ENCODE measurements around the gene DHDDS. TPM values are rescaled to one million over a fixed set of nuclear protein-coding genes. Genes with fewer than 3 reads are reported as not detected.

DHDDS gene
- polyA plus RNA-seq, 3 donors, result 21.3 to 27.4 (median 24.0) TPM

DNA sequence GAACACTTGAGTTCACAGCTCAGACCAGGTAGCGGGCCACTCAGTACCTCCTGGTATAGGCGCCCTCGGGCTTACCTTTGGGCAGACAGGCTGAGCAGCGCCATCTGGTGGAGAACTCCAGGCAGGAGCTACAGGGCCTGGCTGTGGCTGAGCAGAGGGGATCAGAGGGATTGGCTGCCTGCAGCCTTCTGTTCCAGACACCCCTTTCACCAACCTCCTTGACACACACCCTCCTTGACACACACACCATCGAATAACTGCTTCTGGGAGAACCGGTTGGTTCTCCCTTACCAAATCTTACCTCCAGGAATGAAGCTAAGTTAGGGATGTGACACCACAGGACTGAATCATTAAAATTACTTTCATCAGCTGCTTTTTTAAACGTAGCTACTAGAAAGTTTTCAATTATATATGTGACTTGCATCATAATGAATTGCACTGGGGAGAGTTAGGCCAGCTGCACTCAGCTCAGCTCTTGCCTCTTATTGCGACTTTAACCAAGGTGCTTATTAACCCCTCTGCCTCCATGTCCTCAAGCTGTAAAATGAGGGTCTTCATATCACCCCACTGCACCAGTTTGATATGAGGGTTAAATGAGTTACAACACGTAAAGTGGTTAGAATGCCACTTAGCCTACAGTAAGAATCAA is 14.9 kb upstream of the DHDDS start:
- no peaks in the 10 kb centered on the region for H3K4me1 Mint-ChIP-seq
- H3K27me3 Mint-ChIP-seq (ENCODE audit: low read depth in 3 of 3), result peaks cover 37 to 58% (median 47%) of the 10 kb centered on the region in 3 donors
- H3K36me3 ChIP-seq (replicated peaks in 1 of 2; ENCODE audit: control insufficient read depth in 1 of 2, insufficient read depth in 2 of 2, low read length in 2 of 2), result no peaks in the 10 kb centered on the region
- DNase-seq, result peak; percentile 56 to 71 (median 68)
- intact Hi-C loops (cut with micrococcal nuclease), result loop anchor here in 1 of 2 donors (5.0 kb wide), 2 partner anchors 310 to 380 kb away; no protein-coding TSS in a partner anchor
- no peak overlapping the region for H2AFZ ChIP-seq (ENCODE audit: insufficient read depth, low read depth, low read length, poor library complexity, severe bottlenecking)
- TF ChIP-seq, protein P1, sequence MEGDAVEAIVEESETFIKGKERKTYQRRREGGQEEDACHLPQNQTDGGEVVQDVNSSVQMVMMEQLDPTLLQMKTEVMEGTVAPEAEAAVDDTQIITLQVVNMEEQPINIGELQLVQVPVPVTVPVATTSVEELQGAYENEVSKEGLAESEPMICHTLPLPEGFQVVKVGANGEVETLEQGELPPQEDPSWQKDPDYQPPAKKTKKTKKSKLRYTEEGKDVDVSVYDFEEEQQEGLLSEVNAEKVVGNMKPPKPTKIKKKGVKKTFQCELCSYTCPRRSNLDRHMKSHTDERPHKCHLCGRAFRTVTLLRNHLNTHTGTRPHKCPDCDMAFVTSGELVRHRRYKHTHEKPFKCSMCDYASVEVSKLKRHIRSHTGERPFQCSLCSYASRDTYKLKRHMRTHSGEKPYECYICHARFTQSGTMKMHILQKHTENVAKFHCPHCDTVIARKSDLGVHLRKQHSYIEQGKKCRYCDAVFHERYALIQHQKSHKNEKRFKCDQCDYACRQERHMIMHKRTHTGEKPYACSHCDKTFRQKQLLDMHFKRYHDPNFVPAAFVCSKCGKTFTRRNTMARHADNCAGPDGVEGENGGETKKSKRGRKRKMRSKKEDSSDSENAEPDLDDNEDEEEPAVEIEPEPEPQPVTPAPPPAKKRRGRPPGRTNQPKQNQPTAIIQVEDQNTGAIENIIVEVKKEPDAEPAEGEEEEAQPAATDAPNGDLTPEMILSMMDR (IDR thresholded peaks at IDR 0.05), result peak; percentile 95
- H4K20me1 ChIP-seq (ENCODE audit: insufficient read depth, low read length), result no peaks in the 10 kb centered on the region
- 7% methylated on average over 3 of the region's 9 CpGs for WGBS (ENCODE audit: insufficient coverage)
- no peaks in the 10 kb centered on the region for H3K79me2 ChIP-seq (ENCODE audit: insufficient read depth, low read length)
- peaks cover 33 to 39% of the 10 kb centered on the region in 2 donors for H3K27me3 ChIP-seq (ENCODE audit: control insufficient read depth in 2 of 2, insufficient read depth in 2 of 2, low read length in 2 of 2)
- H3K4me2 ChIP-seq (replicated peaks; ENCODE audit: extremely low read depth, low read length, poor library complexity, severe bottlenecking), result no peak overlapping the region
- no peak overlapping the region for H3K9ac ChIP-seq (ENCODE audit: insufficient read depth, low read length, poor library complexity, severe bottlenecking)
- peaks cover 0 to 4% (median 2%) of the 10 kb centered on the region in 7 donors for H3K9me3 Mint-ChIP-seq
- H3K27ac ChIP-seq (ENCODE audit: low read depth in 1 of 2, low read length in 2 of 2), result no peak overlapping the region
- H3K9me3 ChIP-seq (replicated peaks in 1 of 2; ENCODE audit: control insufficient read depth in 1 of 2, insufficient read depth in 1 of 2, low read length in 2 of 2), result peaks cover 0 to 3% of the 10 kb centered on the region in 2 donors
- no peak overlapping the region for H3K27ac Mint-ChIP-seq
- H3K4me3 Mint-ChIP-seq, result no peak overlapping the region
- no peaks in the 10 kb centered on the region for H3K36me3 Mint-ChIP-seq
- H3K4me3 ChIP-seq (replicated peaks in 1 of 3; ENCODE audit: low read depth in 2 of 3, low read length in 3 of 3), result no peak overlapping the region
- H3K4me1 ChIP-seq (ENCODE audit: control insufficient read depth in 1 of 2, insufficient read depth in 2 of 2, low read length in 2 of 2), result no peaks in the 10 kb centered on the region

DNA sequence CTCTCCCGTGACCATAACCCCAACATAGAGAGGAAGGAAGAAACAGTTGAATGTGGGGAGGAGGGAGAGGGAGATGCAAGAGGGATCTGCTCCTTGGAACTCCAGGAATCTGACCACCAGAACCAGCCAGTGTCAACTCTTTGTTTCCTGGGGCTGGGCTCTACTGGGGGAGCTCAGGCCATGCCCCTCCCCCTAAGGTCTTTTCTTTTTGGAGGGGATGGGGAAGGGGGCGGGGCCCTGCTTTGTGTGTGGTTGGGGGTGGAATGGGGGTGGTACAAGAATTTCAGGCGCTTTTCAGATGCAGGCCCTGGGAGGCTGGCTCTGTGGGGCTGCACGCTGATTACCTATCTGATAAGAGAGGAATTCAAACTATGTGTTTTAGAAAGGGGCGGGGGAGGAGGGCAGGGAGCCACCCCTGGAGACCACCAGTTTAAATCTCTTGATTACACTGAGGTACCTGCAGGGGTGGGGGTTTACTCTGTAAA is 13.2 kb upstream of the DHDDS start:
- H3K79me2 ChIP-seq (ENCODE audit: insufficient read depth, low read length), result no peaks in the 10 kb centered on the region
- H3K27me3 Mint-ChIP-seq (ENCODE audit: low read depth in 3 of 3), result peaks cover 21 to 52% (median 41%) of the 10 kb centered on the region in 3 donors

More for the DNA sequence above, 13.2 kb upstream of the DHDDS start:
- intact Hi-C loops (cut with micrococcal nuclease), result loop anchor here in 1 of 2 donors (5.0 kb wide), 2 partner anchors 312 to 382 kb away; no protein-coding TSS in a partner anchor
- no peak overlapping the region for H3K27ac ChIP-seq (ENCODE audit: low read depth in 1 of 2, low read length in 2 of 2)
- Mint-ChIP-seq H3K4me3 (no peak overlapping the region), H3K36me3 (no peaks in the 10 kb centered on the region), H3K27ac (no peak overlapping the region), H3K4me1 (no peaks in the 10 kb centered on the region), H3K9me3 (peaks cover 0 to 2% (median 0%) of the 10 kb centered on the region in 7 donors)
- no peak for DNase-seq
- 50% methylated on average over 2 of the region's 5 CpGs for WGBS (ENCODE audit: insufficient coverage)
- H3K4me3 ChIP-seq (replicated peaks in 1 of 3; ENCODE audit: low read depth in 2 of 3, low read length in 3 of 3), result no peak overlapping the region
- TF ChIP-seq, protein P1 (IDR thresholded peaks at IDR 0.05), result no peak
- no peak overlapping the region for H2AFZ ChIP-seq (ENCODE audit: insufficient read depth, low read depth, low read length, poor library complexity, severe bottlenecking)
- no peaks in the 10 kb centered on the region for H3K36me3 ChIP-seq (replicated peaks in 1 of 2; ENCODE audit: control insufficient read depth in 1 of 2, insufficient read depth in 2 of 2, low read length in 2 of 2)
- no peaks in the 10 kb centered on the region for H4K20me1 ChIP-seq (ENCODE audit: insufficient read depth, low read length)
- no peaks in the 10 kb centered on the region for H3K4me1 ChIP-seq (ENCODE audit: control insufficient read depth in 1 of 2, insufficient read depth in 2 of 2, low read length in 2 of 2)
- no peak overlapping the region for H3K9ac ChIP-seq (ENCODE audit: insufficient read depth, low read length, poor library complexity, severe bottlenecking)
- H3K27me3 ChIP-seq (ENCODE audit: control insufficient read depth in 2 of 2, insufficient read depth in 2 of 2, low read length in 2 of 2), result peaks cover 19 to 26% of the 10 kb centered on the region in 2 donors
- H3K4me2 ChIP-seq (replicated peaks; ENCODE audit: extremely low read depth, low read length, poor library complexity, severe bottlenecking), result no peak overlapping the region
- H3K9me3 ChIP-seq (replicated peaks in 1 of 2; ENCODE audit: control insufficient read depth in 1 of 2, insufficient read depth in 1 of 2, low read length in 2 of 2), result no peaks in the 10 kb centered on the region
